HG02970 (cell line): ENCODE measurements around the gene LOX.
"Not testable (repeated sequence)": the region's sequence is repeated elsewhere in the genome, so short reads cannot be mapped to it uniquely, and the experiment has no call there.

Experiments used
- ATAC-seq: cut with Tn5 transposase; IDR thresholded peaks from one replicate; pipeline ENCODE4 v1.9.1; 2021; ENCODE audit warnings: mild to moderate bottlenecking, moderate library complexity, moderate number of reproducible peaks; ENCODE audit not compliant: unreplicated experiment, low FRiP score

The LOX gene

GRCh38 chr5:122099060-122099790, 21.2 kb upstream of the LOX start:
- no peak for ATAC-seq

- ATAC-seq = no peak
Measured at GRCh38 chr5:122097391-122097790, 19.3 kb upstream of the LOX start.

DNA sequence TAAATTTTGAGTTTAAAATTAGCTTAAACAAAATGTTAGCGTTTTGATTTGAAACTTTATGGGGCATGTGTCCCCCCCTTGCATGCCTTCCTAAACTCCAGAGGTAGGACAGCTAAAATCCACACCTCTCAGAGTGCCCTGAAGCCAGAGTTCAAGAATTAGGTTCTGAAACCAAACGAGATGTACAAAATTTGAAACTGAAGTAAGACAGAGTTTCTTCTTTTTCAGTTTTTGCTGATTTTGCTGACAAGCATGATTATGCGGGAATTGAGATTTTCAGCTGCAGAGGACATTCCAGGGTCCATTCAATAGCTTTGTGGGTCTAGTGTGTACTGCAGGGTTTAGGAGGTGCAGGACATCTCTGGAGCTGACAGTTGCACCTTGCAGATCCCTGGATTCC, 17.1 kb upstream of the LOX start:
- ATAC-seq = no peak

DNA sequence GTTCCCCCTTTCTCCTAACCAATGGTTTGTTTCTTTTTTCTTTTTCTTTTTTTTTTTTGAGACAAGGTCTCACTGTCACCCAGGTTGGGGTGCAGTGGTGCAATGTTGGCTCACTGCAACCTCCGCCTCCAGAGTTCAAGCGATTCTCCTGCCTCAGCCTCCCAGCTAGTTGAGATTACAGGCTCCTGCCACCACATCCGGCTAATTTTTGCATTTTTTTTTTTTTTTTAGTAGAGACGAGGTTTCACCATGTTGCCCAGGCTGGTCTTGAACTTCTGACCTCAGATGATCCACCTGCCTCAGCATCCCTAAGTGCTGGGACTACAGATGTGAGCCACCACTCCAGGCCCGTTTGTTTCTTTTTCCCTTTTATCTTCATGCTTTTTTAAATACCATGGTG, 16.2 kb upstream of the LOX start:
- not testable (repeated sequence) for ATAC-seq

- no peak for ATAC-seq
Measured at GRCh38 chr5:122093415-122094180, 15.5 kb upstream of the LOX start.

GRCh38 chr5:122091936-122092600, 14.0 kb upstream of the LOX start:
- ATAC-seq = no peak

DNA sequence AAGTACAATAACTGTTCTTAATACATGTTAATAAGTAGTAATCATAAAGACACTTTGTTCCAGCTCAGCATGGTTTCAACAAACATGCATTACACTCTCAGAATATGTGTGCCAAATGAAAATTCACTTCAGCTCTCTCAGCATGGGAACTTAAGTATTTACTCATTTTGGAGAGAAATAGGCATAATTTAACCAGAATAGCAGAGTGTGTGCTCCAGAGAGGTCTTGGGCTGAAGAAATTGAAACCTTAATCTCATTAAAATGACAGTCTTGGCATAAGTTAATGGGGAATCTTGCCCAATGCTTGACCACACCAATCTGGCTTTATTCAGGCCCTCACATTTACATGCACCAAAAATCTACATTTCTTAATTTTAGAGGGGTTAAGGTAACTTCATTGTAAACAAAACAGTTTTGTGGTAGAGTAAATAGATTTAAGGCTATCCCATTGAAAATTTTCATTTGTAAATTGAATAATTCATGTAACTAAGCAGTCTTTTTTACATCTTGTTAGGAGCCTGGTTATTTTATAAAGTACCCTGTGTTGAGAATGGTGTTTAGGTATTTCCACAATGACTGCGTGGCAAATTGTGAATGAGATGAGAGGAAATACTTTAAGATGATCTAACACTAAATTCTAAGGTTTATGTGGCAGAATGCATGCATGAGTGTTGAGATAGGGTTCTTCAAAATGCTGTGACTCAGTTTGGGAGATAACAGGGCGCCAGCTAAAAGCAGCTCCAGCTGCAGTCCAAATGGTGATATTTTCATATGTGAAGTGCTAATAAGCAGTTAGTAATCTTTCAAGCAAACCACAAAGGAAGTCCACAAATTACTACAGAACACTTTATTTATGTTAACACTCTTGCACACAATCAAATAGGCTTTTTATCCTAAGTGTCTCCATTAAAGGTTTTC, 11.3 kb upstream of the LOX start:
- ATAC-seq = no peak

DNA sequence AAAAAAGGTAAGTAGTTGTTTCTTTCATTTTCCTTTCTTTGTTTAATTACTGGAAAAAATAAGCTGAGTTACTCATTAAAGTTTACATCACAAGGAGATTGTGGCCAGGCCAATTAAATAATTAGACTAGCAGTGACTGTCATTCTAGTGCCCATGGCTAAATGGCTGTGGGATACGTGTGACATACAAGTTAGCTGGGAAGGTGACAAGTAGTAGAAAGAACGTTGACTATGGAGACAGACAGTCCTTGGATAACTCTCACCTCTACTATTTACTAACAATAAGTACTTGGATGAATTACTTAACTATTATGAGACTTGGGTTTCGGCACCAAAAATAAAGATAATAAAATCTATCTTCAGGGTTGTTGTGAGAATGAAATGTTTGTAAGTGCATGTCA, 7.0 kb upstream of the LOX start:
- ATAC-seq = no peak

- ATAC-seq = no peak
Measured at GRCh38 chr5:122083535-122083934, 5.5 kb upstream of the LOX start.

GRCh38 chr5:122081541-122081940, 3.5 kb upstream of the LOX start:
- ATAC-seq = no peak

DNA sequence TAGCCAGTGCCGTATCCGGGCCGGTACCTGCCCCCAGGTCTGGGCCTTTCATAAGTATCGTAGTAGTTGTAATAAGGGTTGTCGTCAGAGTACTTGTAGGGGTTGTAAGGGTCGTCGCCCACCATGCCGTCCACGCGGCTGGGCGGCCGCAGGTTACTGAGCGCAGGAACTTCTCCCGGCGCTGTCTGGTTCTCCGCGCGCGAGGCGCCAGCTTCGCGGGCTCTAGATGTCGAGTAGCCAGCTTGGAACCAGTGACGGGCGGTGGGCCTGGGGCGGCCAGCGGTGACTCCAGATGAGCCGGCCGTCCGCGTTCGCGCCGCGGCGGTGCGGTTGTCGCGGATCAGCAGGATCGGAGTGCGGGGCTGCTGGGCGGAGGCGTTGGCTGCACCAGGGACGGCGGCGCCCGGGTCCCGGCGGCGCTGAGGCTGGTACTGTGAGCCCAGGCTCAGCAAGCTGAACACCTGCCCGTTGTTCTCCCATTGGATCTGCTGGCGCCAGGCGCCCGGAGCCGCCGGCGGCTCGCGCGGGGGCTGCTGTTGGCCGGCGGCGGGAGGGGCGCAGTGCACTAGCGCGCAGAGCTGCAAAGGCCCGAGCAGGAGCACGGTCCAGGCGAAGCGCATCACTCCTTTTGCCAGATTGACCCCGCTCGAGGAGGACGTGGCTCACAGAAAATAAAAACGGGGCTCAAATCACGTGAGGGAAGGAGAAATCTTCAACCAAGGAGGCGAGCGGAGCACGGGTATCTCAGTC, 518 bp downstream of the LOX start:
- ATAC-seq = no peak

- no peak for ATAC-seq
Measured at GRCh38 chr5:122076669-122077365, 1.2 kb downstream of the LOX start.

DNA sequence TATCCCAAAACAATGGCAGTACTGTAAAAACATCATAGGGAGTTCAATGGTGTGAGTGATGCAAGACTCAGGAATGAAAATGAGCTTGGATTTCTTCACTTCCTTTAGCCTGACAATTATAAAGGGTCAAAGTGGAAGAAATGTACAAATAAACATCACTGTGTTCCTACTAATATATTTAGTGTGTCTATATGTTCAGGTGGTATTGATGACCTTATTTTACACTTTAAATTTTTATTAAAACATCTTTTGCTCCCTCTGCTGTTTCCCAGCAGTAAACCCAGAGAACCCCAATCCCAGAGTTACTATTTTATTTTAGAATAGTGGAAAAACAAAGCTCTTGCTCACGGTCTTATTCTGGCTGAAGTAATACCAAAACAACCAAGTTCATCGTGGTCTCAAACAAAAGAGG, 2.0 kb downstream of the LOX start:
- ATAC-seq = no peak

DNA sequence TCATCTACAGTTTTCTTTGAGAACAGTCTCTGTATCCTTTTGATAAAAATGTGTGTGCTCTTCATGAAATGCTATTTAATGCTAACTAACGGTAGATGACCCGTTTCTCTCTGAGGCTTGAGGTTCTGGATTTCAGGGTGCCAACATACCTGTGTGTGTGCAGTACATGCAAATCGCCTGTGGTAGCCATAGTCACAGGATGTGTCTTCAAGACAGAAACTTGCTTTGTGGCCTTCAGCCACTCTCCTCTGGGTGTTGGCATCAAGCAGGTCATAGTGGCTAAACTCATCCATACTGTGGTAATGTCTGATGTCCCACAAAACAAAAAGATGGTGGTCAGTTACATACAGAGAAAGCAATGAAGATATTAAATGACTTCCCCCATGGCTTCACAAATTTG, 4.2 kb downstream of the LOX start:
- ATAC-seq = no peak

DNA sequence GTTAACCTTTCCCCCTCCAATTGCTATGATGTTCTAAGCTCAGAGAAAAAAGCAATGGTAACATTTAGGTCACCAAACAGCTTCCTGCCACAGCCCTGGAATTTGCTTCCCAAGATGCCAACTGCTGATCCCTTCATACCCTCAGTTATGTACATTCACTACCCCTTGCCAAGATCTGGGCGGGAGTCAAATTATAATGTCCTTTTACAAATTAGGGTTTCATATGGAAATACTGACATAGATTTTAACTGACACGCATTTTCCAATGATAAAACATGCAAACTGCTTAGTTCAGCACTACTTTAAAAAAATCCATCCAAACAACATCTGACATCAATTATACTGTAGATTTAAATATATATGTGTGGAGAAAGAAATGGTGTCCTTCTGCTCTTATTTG, 5.0 kb downstream of the LOX start:
- ATAC-seq = no peak

GRCh38 chr5:122067390-122067789, 10.7 kb downstream of the LOX start:
- no peak for ATAC-seq

DNA sequence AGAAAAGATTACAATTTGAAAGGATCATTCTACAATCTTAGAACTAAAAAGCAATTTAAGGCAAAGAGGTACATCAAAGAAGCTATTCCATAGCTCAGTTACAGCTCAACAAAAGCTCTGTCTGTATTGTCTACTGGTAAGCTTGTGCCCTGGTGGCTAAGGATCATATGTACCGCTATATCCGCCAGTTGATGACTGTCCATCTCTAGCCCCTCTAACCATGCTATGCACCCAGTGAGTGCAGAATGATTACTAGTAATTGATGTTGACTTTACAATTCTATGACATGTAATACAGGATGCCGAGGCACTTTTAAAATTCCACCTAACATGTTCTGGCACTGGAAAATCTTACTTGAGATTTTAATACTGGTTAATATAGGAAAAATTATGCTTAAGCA, 13.1 kb downstream of the LOX start:
- ATAC-seq = no peak

- no peak for ATAC-seq
Measured at GRCh38 chr5:122063836-122064235, 14.2 kb downstream of the LOX start.

DNA sequence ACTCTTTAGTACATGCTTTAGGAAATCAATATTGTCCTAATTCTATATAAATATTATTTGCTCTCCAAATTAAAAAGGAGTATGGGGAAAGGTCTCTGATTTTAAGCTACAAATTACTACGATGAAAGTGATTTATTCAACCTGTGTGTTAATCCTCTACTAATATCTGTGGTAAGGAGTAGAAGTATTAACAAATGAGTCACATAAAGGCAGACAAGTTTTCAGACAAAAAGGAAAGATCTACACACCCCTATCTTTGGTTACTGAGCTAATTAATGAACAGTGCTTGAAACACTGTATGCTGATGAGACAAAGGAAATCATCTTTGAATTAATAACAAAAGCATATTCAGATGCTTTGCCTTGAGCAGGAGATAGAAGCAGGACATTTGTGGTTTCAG, 15.9 kb downstream of the LOX start:
- no peak for ATAC-seq
